Measurements from ENCODE around the gene GPR35. TPM values are rescaled to one million over a fixed set of nuclear protein-coding genes. Genes with fewer than 3 reads are reported as not detected.

The GPR35 gene
- polyA plus RNA-seq (ENCODE audit: insufficient read length), result 2.9 TPM
- long read RNA-seq, donor 1, partial matches to known transcripts, result 0 of 1 reads
- long read RNA-seq, donor 1, other reads (novel, unspliced or antisense), result 0 of 1 reads
- long read RNA-seq, donor 2, partial matches to known transcripts, result 0 of 1 reads
- long read RNA-seq, donor 2, other reads (novel, unspliced or antisense), result 0 of 1 reads
- long read RNA-seq, donor 3, partial matches to known transcripts, result 0 of 1 reads
- long read RNA-seq, donor 3, other reads (novel, unspliced or antisense), result 0 of 1 reads
- long read RNA-seq, donor 4, result 0 reads
- long read RNA-seq, donor 5, partial matches to known transcripts, result 0 of 1 reads
- long read RNA-seq, donor 5, other reads (novel, unspliced or antisense), result 0 of 1 reads
- long read RNA-seq, donor 6, partial matches to known transcripts, result 0 of 1 reads
- long read RNA-seq, donor 6, other reads (novel, unspliced or antisense), result 0 of 1 reads
- long read RNA-seq, donor 7, partial matches to known transcripts, result 0 of 2 reads
- long read RNA-seq, donor 7, other reads (novel, unspliced or antisense), result 0 of 2 reads
- long read RNA-seq, donor 8, partial matches to known transcripts, result 0 of 1 reads
- long read RNA-seq, donor 8, other reads (novel, unspliced or antisense), result 0 of 1 reads

- DNase-seq, result no peak
Observed at GRCh38 chr2:240624950-240625621, at the start of gene GPR35. GPR35 (plus strand) TSS chr2:240625480; CDS start chr2:240629953, 4,473 bp downstream.

GRCh38 chr2:240576036-240576435 is 49.2 kb upstream of the GPR35 start:
- no peak for DNase-seq

GRCh38 chr2:240576436-240577205 is 48.7 kb upstream of the GPR35 start:
- no peak for DNase-seq

DNA sequence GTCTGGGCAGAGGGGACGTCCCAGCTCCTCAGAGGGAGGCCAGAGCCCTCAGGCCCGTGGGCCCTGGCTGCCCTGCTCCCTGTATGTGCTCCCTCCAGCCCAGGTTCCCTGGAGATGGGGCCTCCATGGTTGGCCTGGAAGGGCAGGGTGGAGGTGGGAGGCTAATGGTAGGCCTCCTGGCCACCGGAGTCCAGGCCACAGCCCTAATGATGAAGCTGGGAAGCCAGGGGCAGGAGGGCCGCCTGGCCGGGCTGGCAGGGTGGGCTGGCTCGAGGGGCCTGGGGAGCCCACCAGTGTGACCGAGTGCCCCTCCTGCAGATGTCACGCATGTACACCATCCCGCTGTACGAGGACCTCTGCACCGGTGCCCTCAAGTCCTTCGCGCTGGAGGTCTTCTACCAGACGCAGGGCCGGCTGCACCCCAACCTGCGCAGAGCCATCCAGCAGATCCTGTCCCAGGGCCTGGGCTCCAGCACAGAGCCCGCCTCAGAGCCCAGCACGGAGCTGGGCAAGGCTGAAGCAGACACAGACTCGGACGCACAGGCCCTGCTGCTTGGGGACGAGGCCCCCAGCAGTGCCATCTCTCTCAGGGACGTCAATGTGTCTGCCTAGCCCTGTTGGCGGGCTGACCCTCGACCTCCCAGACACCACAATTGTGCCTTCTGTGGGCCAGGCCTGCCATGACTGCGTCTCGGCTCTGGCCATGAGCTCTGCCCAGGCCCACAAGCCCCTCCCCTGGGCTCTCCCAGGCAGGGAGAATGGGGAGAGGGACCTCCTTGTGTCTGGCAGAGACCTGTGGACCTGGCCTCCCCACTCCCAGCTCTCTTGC is 47.8 kb upstream of the GPR35 start:
- no peak for DNase-seq

GRCh38 chr2:240578110-240578450 is 47.2 kb upstream of the GPR35 start:
- no peak for DNase-seq

GRCh38 chr2:240578488-240578887 is 46.8 kb upstream of the GPR35 start:
- no peak for DNase-seq

- DNase-seq, result no peak
Observed at GRCh38 chr2:240579071-240579762, 46.1 kb upstream of the GPR35 start.

DNA sequence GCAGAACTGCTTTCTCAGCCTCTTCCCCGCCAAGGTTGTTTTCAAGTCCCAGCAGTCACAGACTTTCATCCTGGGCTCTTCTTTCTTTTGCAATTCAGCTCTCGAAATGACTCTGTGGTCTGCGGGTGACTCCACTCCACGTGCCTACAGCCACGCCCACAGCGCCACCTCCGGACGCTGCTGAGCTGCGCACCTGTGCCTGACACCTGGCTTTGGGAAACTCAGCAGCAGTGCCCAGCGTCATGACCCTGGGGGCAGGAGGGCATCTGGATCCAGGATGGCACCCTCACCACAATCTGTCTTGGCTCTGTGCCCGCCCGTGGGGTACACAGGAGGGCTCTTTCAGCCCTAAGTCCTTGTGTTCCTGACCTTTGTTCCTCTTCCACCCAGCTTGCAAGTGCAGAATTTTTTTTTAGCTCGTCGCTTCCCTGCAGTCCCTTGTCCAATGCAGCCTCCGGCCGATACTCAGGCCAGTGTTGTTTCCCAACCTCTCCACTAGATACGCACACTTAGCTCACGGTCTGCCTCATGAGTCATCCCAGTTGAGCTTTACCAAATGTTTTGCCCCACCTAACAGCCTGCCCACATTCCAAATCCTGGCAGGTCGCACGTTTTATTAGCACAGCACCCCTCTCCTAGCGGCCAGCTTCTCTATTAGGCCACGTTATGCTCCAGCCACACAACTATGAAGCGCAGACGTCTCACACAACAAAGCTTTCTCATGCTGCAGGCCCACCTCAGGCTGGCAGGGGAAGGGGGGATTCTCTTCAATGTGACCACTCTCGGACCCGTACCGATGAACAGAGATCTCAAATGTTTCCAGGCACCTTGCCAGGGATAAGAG is 45.3 kb upstream of the GPR35 start:
- no peak for DNase-seq

- DNase-seq, result no peak
Observed at GRCh38 chr2:240581811-240582210, 43.5 kb upstream of the GPR35 start.

DNA sequence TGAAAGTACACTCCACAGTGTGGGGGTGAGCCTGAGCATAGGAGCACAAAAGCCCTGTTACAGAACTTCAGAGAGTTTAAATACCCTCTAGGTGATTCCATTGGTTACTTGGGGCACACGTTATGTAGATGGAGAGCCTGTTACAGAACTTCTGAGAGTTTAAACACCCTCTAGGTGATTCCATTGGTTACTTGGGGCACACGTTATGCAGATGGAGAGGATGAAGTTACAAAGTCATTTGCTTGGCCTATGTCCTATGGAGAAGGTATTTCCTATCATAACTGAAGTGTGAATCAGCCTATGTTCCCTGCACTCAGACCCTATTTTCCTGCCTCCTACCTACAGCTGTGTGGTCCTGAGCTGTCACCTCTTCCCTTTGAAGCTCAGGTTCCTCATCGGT is 42.5 kb upstream of the GPR35 start:
- DNase-seq, result no peak

DNA sequence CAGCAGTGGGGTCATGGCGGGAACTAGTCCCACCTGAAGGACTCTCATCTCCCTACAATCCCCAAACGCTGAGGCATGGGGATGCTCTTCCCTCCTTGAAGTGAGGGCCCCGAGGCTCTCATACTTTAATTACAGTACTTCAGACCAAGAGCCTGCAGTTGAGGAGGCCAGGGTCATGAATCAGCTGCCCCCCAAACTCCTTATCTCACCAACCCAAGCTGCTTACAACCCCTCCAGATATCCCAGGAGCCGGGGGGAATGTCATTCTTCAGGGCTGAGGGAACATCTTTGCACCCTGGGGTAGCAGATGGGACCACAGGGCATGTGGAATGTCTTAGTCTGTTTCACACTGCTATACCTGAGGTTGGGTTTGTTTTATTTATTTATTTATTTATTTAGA is 41.5 kb upstream of the GPR35 start:
- no peak for DNase-seq

- no peak for DNase-seq
Observed at GRCh38 chr2:240584486-240585031, 40.7 kb upstream of the GPR35 start.

- no peak for DNase-seq
Observed at GRCh38 chr2:240585101-240585500, 40.2 kb upstream of the GPR35 start.

- no peak for DNase-seq
Observed at GRCh38 chr2:240585681-240586197, 39.5 kb upstream of the GPR35 start.

- DNase-seq, result peak; percentile 95
Observed at GRCh38 chr2:240586198-240586918, 38.9 kb upstream of the GPR35 start, which contains the start of gene CAPN10. CAPN10 (plus strand) TSS chr2:240586734; CDS start chr2:240586912, 178 bp downstream.

GRCh38 chr2:240586919-240587800 is 38.1 kb upstream of the GPR35 start:
- no peak for DNase-seq

GRCh38 chr2:240588006-240588655 is 37.1 kb upstream of the GPR35 start:
- DNase-seq, result no peak

All from left kidney (tissue), 8 donors.